Gastrocnemius medialis (tissue), 4 donors: ENCODE results near the gene IL20. TPM values are rescaled to one million over a fixed set of nuclear protein-coding genes. Genes with fewer than 3 reads are reported as not detected.

ENCODE experiments used
- ATAC-seq, 2 donors: fragments of 150-250 bp; one replicate each; pipeline ENCODE4 v1.9.1; 2016
- DNase-seq, 2 donors: peaks; one replicate each; pipeline ENCODE4 v3.0.0-alpha.2; 2019
- H3K27ac ChIP-seq, 4 donors: fragments of 200-600 bp; sonication (generic); 1 replicate in 1 of 4; 2 replicates in 3 of 4; pipeline ENCODE4 v1.5.1; 2016 to 2018; ENCODE audit warnings: mild to moderate bottlenecking in 2 of 4, moderate library complexity in 1 of 4
- H3K27me3 ChIP-seq, 3 donors: fragments of 200-600 bp; sonication (generic) in 2 of 3; 1 replicate in 1 of 3; 2 replicates in 2 of 3; pipeline versions ENCODE4 v1.5.1 to v1.6.0; 2016 to 2019; ENCODE audit warnings: mild to moderate bottlenecking in 1 of 3, moderate library complexity in 1 of 3
- H3K36me3 ChIP-seq, 2 donors: fragments of 200-600 bp; sonication (generic) in 1 of 2; one replicate each; pipeline ENCODE4 v1.5.1; 2017 to 2018
- H3K4me1 ChIP-seq, 2 donors: fragments of 200-600 bp; sonication (generic) in 1 of 2; one replicate each; pipeline ENCODE4 v1.5.1; 2016 to 2017; ENCODE audit warnings: mild to moderate bottlenecking in 2 of 2
- H3K4me3 ChIP-seq, 4 donors: fragments of 200-600 bp; sonication (generic) in 3 of 4; 1 replicate in 1 of 4; 2 replicates in 3 of 4; pipeline ENCODE4 v1.5.1; 2016 to 2019; ENCODE audit warnings: mild to moderate bottlenecking in 2 of 4
- H3K9me3 ChIP-seq, 3 donors: fragments of 200-600 bp; sonication (generic) in 2 of 3; 1 replicate in 1 of 3; 2 replicates in 2 of 3; pipeline ENCODE4 v1.5.1; 2016 to 2019
- CTCF ChIP-seq, 5 experiments: fragments of 450-650 bp in 3 of 5; fragments of 200-600 bp in 2 of 5; sonication (generic) in 2 of 5; IDR thresholded peaks in 4 of 5; conservative IDR thresholded peaks in 1 of 5; 1 replicate in 4 of 5; 2 replicates in 1 of 5; pipeline ENCODE4 v1.5.1; 2016 to 2019; ENCODE audit warnings: antibody characterized with exemption in 5 of 5, mild to moderate bottlenecking in 3 of 5, moderate library complexity in 3 of 5
- POLR2A ChIP-seq, 2 donors: fragments of 450-650 bp; IDR thresholded peaks; one replicate each; pipeline ENCODE4 v1.6.1; 2017; ENCODE audit warnings: antibody characterized with exemption in 2 of 2, mild to moderate bottlenecking in 2 of 2, moderate library complexity in 2 of 2
- in situ Hi-C, 4 donors: fragments of 200-750 bp; cut with MboI; loops; one replicate each; pipeline versions ENCODE4 v1.15.0 to v1.8.0; 2017; ENCODE audit warnings: low sequenced_read_pairs in 4 of 4
- intact Hi-C: fragments of 100-400 bp; cut with DNase I; formaldehyde crosslinking; loops from one replicate; pipeline ENCODE4 v1.15.1; 2023; ENCODE audit warnings: low total_unique reads
- total RNA-seq, 4 donors: library from RNA; depleted of rRNA; stranded (reverse); fragments of >200 nt; gene quantifications; one replicate each; pipeline versions ENCODE4 v1.1.0 to v1.2.3, GENCODE V29; 2016

IL20 gene
- total RNA-seq, 4 donors from 2014 or later = not detected

- no peak for DNase-seq
- in situ Hi-C loops (no loop called here), intact Hi-C loops (no loop called here)
- no peak for ATAC-seq
- H3K36me3 ChIP-seq = no peaks in the 10 kb centered on the region
- no peaks in the 10 kb centered on the region for H3K27me3 ChIP-seq
- H3K27ac ChIP-seq = peak within 1 kb of the TSS in 2 of 4 donors; percentile 1 to 67
- peaks cover 18 to 33% of the 10 kb centered on the region in 2 donors for H3K4me1 ChIP-seq
- H3K9me3 ChIP-seq = no peaks in the 10 kb centered on the region
- TF ChIP-seq POLR2A (IDR thresholded peaks at IDR 0.05) = no peak
- no peak within 1 kb of the TSS for H3K4me3 ChIP-seq
These were observed 31.8 kb downstream of the IL20 start, which contains the start of gene IL24 for GRCh38 chr1:206897175-206897574. Gene IL24 (plus strand): TSS chr1:206897443. CDS start chr1:206897833, 390 bp downstream.

GRCh38 chr1:206898089-206898914 is 32.9 kb downstream of the IL20 start:
- no peak for TF ChIP-seq POLR2A (IDR thresholded peaks at IDR 0.05)
- no peak for TF ChIP-seq CTCF (IDR thresholded peaks at IDR 0.05 in 4 of 5, conservative IDR thresholded peaks at IDR 0.05 in 1 of 5)
- no peak for DNase-seq
- in situ Hi-C loops = no loop called here
- ATAC-seq = peak; percentile 33 to 62
- Histone ChIP-seq H3K4me3 (no peak overlapping the region), H3K36me3 (no peaks in the 10 kb centered on the region), H3K4me1 (peaks cover 11 to 25% of the 10 kb centered on the region in 2 donors), H3K9me3 (no peaks in the 10 kb centered on the region), H3K27ac (peak overlapping the region in 1 of 4 donors; percentile 58), H3K27me3 (no peaks in the 10 kb centered on the region)
- intact Hi-C loops = no loop called here

- no peak overlapping the region for H3K4me3 ChIP-seq
- intact Hi-C loops (no loop called here), in situ Hi-C loops (no loop called here)
- peaks cover 13 to 27% of the 10 kb centered on the region in 2 donors for H3K4me1 ChIP-seq
- H3K9me3 ChIP-seq = no peaks in the 10 kb centered on the region
- no peaks in the 10 kb centered on the region for H3K27me3 ChIP-seq
- DNase-seq (no peak), ATAC-seq (no peak)
- peak overlapping the region in 1 of 4 donors; percentile 58 for H3K27ac ChIP-seq
- H3K36me3 ChIP-seq = no peaks in the 10 kb centered on the region
- TF ChIP-seq POLR2A (IDR thresholded peaks at IDR 0.05) (no peak), CTCF (IDR thresholded peaks at IDR 0.05 in 4 of 5, conservative IDR thresholded peaks at IDR 0.05 in 1 of 5) (no peak)
These were observed 33.5 kb downstream of the IL20 start for GRCh38 chr1:206898915-206899431.

GRCh38 chr1:206899717-206900116 is 34.3 kb downstream of the IL20 start:
- Histone ChIP-seq H3K9me3 (no peaks in the 10 kb centered on the region), H3K4me1 (peaks cover 18 to 28% of the 10 kb centered on the region in 2 donors), H3K27ac (peak overlapping the region in 1 of 4 donors; percentile 58), H3K27me3 (no peaks in the 10 kb centered on the region), H3K4me3 (no peak overlapping the region), H3K36me3 (no peaks in the 10 kb centered on the region)
- TF ChIP-seq CTCF (IDR thresholded peaks at IDR 0.05 in 4 of 5, conservative IDR thresholded peaks at IDR 0.05 in 1 of 5) (no peak), POLR2A (IDR thresholded peaks at IDR 0.05) (no peak)
- DNase-seq (no peak), ATAC-seq (no peak)
- intact Hi-C loops (no loop called here), in situ Hi-C loops (no loop called here)

GRCh38 chr1:206900149-206900548 is 34.7 kb downstream of the IL20 start:
- peaks cover 18 to 28% of the 10 kb centered on the region in 2 donors for H3K4me1 ChIP-seq
- TF ChIP-seq CTCF (IDR thresholded peaks at IDR 0.05 in 4 of 5, conservative IDR thresholded peaks at IDR 0.05 in 1 of 5) (no peak), POLR2A (IDR thresholded peaks at IDR 0.05) (no peak)
- H3K9me3 ChIP-seq = no peaks in the 10 kb centered on the region
- DNase-seq = no peak
- no peak overlapping the region for H3K4me3 ChIP-seq
- in situ Hi-C loops (no loop called here), intact Hi-C loops (no loop called here)
- no peak for ATAC-seq
- no peak overlapping the region for H3K27ac ChIP-seq
- no peaks in the 10 kb centered on the region for H3K27me3 ChIP-seq
- no peaks in the 10 kb centered on the region for H3K36me3 ChIP-seq
